CD14-positive monocyte (primary cell): Measurements from ENCODE around the gene NELFA. TPM values are rescaled to one million over a fixed set of nuclear protein-coding genes. Genes with fewer than 3 reads are reported as not detected.

ENCODE experiments used
- DNase-seq, 3 donors: peaks; one replicate each; pipeline ENCODE4 v3.0.0-alpha.2; 2011 to 2022
- H2AFZ ChIP-seq: 2 replicates; pipeline ENCODE4 v1.6.0; 2012; ENCODE audit warnings: mild to moderate bottlenecking, low read depth, low read length, inconsistent platforms; ENCODE audit not compliant: insufficient read depth, poor library complexity, severe bottlenecking
- H3K27ac ChIP-seq, 2 donors: 1 replicate in 1 of 2; 2 replicates in 1 of 2; pipeline ENCODE4 v1.5.1; 2012 to 2013; ENCODE audit warnings: low read length in 2 of 2, control low read depth in 1 of 2, inconsistent platforms in 1 of 2, low read depth in 1 of 2, mild to moderate bottlenecking in 1 of 2
- H3K27me3 ChIP-seq, 2 donors: one replicate each; pipeline versions ENCODE4 v1.6.0 to v1.6.1; 2011 to 2013; ENCODE audit warnings: low read length in 2 of 2; ENCODE audit not compliant: control insufficient read depth in 2 of 2, insufficient read depth in 2 of 2
- H3K36me3 ChIP-seq, 2 donors: replicated peaks in 1 of 2; 1 replicate in 1 of 2; 2 replicates in 1 of 2; pipeline versions ENCODE4 v1.5.1 to v1.6.1; 2012 to 2013; ENCODE audit warnings: low read length in 2 of 2, control low read depth in 1 of 2, inconsistent platforms in 1 of 2, mild to moderate bottlenecking in 1 of 2; ENCODE audit not compliant: insufficient read depth in 2 of 2, control insufficient read depth in 1 of 2
- H3K4me1 ChIP-seq, 2 donors: 1 replicate in 1 of 2; 2 replicates in 1 of 2; pipeline versions ENCODE4 v1.5.1 to v1.6.1; 2012 to 2013; ENCODE audit warnings: low read length in 2 of 2, control low read depth in 1 of 2, inconsistent platforms in 1 of 2, mild to moderate bottlenecking in 1 of 2, moderate library complexity in 1 of 2; ENCODE audit not compliant: insufficient read depth in 2 of 2, control insufficient read depth in 1 of 2
- H3K4me2 ChIP-seq: replicated peaks from 2 replicates; pipeline ENCODE3; 2012; ENCODE audit warnings: low read length, moderate library complexity, mild to moderate bottlenecking; ENCODE audit not compliant: poor library complexity, severe bottlenecking; ENCODE audit errors: extremely low read depth
- H3K4me3 ChIP-seq, 3 experiments: fragments of 200-600 bp in 1 of 3; sonication (generic) in 1 of 3; replicated peaks in 1 of 3; 1 replicate in 2 of 3; 2 replicates in 1 of 3; pipeline ENCODE4 v1.5.1; 2011 to 2013; ENCODE audit warnings: low read length in 3 of 3, mild to moderate bottlenecking in 3 of 3, control low read depth in 2 of 3, low read depth in 2 of 3, inconsistent platforms in 1 of 3, moderate library complexity in 1 of 3
- H3K79me2 ChIP-seq: 2 replicates; pipeline ENCODE4 v1.6.0; 2012; ENCODE audit warnings: mild to moderate bottlenecking, control low read depth, inconsistent platforms, low read length, moderate library complexity; ENCODE audit not compliant: insufficient read depth
- H3K9ac ChIP-seq: 2 replicates; pipeline ENCODE4 v1.6.0; 2017; ENCODE audit warnings: low read length, mild to moderate bottlenecking; ENCODE audit not compliant: insufficient read depth, poor library complexity, severe bottlenecking
- H3K9me3 ChIP-seq, 2 donors: replicated peaks in 1 of 2; 1 replicate in 1 of 2; 2 replicates in 1 of 2; pipeline versions ENCODE4 v1.5.1 to v1.6.1; 2012 to 2013; ENCODE audit warnings: low read length in 2 of 2, control low read depth in 1 of 2; ENCODE audit not compliant: control insufficient read depth in 1 of 2, insufficient read depth in 1 of 2
- H4K20me1 ChIP-seq: 2 replicates; pipeline ENCODE4 v1.6.0; 2012; ENCODE audit warnings: mild to moderate bottlenecking, low read length, control low read depth, moderate library complexity; ENCODE audit not compliant: insufficient read depth
- H3K27ac Mint-ChIP-seq, 7 donors: one replicate each; pipeline ENCODE4 v1.8.0; 2020; ENCODE audit warnings: mild to moderate bottlenecking in 7 of 7, mixed read lengths in 7 of 7, moderate library complexity in 6 of 7, inconsistent platforms in 2 of 7
- H3K27me3 Mint-ChIP-seq, 3 donors: one replicate each; pipeline ENCODE4 v1.8.0; 2021 to 2022; ENCODE audit warnings: low read depth in 3 of 3, mild to moderate bottlenecking in 3 of 3, mixed read lengths in 3 of 3, moderate library complexity in 3 of 3, inconsistent platforms in 1 of 3
- H3K36me3 Mint-ChIP-seq, 2 donors: one replicate each; pipeline ENCODE4 v1.8.0; 2020; ENCODE audit warnings: mixed read lengths in 2 of 2, inconsistent platforms in 1 of 2, mild to moderate bottlenecking in 1 of 2
- H3K4me1 Mint-ChIP-seq: one replicate; pipeline ENCODE4 v1.8.0; 2020; ENCODE audit warnings: mild to moderate bottlenecking, mixed read lengths
- H3K4me3 Mint-ChIP-seq, 2 donors: one replicate each; pipeline ENCODE4 v1.8.0; 2020; ENCODE audit warnings: mild to moderate bottlenecking in 2 of 2, mixed read lengths in 2 of 2, moderate library complexity in 1 of 2
- H3K9me3 Mint-ChIP-seq, 7 donors: one replicate each; pipeline ENCODE4 v1.8.0; 2020 to 2022; ENCODE audit warnings: mixed read lengths in 7 of 7, mild to moderate bottlenecking in 6 of 7, moderate library complexity in 6 of 7, inconsistent platforms in 2 of 7
- CTCF ChIP-seq: fragments of 200-600 bp; IDR thresholded peaks from one replicate; pipeline ENCODE4 v1.8.0; 2022; ENCODE audit warnings: antibody characterized with exemption, mild to moderate bottlenecking
- WGBS: methylation state at CpG from one replicate; pipeline ENCODE4 v1.1.5; 2013; ENCODE audit warnings: missing lambda C conversion rate; ENCODE audit not compliant: insufficient coverage; 5-methylcytosine and 5-hydroxymethylcytosine counted together
- intact Hi-C, 2 donors: fragments of 100-400 bp; cut with micrococcal nuclease; formaldehyde crosslinking; loops; one replicate each; pipeline versions ENCODE4 v1.15.0 to v1.15.1; 2023
- polyA plus RNA-seq, 3 donors: library from polyadenylated mRNA; depleted of rRNA in 1 of 3; unstranded in 2 of 3; stranded (reverse) in 1 of 3; fragments of 300-500 nt in 2 of 3; fragments of >200 nt in 1 of 3; fragmentation: Illumina TruSeq in 2 of 3; gene quantifications; 1 replicate in 2 of 3; 2 replicates in 1 of 3; pipeline ENCODE4 v1.2.3, GENCODE V29; 2012 to 2021

The NELFA gene
- polyA plus RNA-seq, 3 donors: 10.0 to 22.1 (median 10.5) TPM

GRCh38 chr4:2047031-2047660 is 38.4 kb upstream of the NELFA start:
- intact Hi-C loops: no loop called here
- no peak overlapping the region for H2AFZ ChIP-seq
- peaks cover 0 to 7% (median 5%) of the 10 kb centered on the region in 7 donors for H3K9me3 Mint-ChIP-seq

More at GRCh38 chr4:2047031-2047660, 38.4 kb upstream of the NELFA start:
- TF ChIP-seq CTCF: no peak
- peaks cover 2 to 10% of the 10 kb centered on the region in 2 donors for H3K36me3 Mint-ChIP-seq
- WGBS: 37% methylated on average over 55 of the region's 57 CpGs
- Histone ChIP-seq H3K27me3 (peaks cover 0 to 56% of the 10 kb centered on the region in 2 donors), H3K9ac (no peak overlapping the region), H3K79me2 (no peaks in the 10 kb centered on the region), H3K9me3 (peaks cover 3 to 5% of the 10 kb centered on the region in 2 donors), H3K4me1 (peaks cover 7 to 10% of the 10 kb centered on the region in 2 donors), H3K36me3 (peaks cover 0 to 3% of the 10 kb centered on the region in 2 donors), H3K4me2 (no peak overlapping the region), H3K27ac (no peak overlapping the region), H3K4me3 (no peak overlapping the region), H4K20me1 (peaks cover 16% of the 10 kb centered on the region)
- H3K4me3 Mint-ChIP-seq: peak overlapping the region in 1 of 2 donors; percentile 51
- DNase-seq: no peak
- peaks cover 43 to 73% (median 49%) of the 10 kb centered on the region in 3 donors for H3K27me3 Mint-ChIP-seq
- no peak overlapping the region for H3K27ac Mint-ChIP-seq
- peaks cover 3% of the 10 kb centered on the region for H3K4me1 Mint-ChIP-seq
